Caco-2 (cell line): ENCODE measurements around the gene CD34. TPM values are rescaled to one million over a fixed set of nuclear protein-coding genes. Genes with fewer than 3 reads are reported as not detected.

ENCODE experiments used
- BruUV-seq: library from RNA; stranded (reverse); fragments of 400-500 nt; replicated peaks from 2 replicates; lab custom pipeline; 2021; lab: Mats Ljungman, UMichigan
- CTCF ChIA-PET: fragments of 300-600 bp; sonication (Branson Sonifier 250); formaldehyde crosslinking; loops from one replicate; lab custom pipeline; 2022; ENCODE audit warnings: antibody characterized with exemption; lab: Charles Lee
- POLR2A ChIA-PET: fragments of 300-600 bp; sonication (Branson Sonifier 250); formaldehyde crosslinking; loops from one replicate; lab custom pipeline; 2022; ENCODE audit warnings: antibody characterized with exemption; lab: Charles Lee
- DNase-seq, 2 experiments: peaks; one replicate each; pipeline versions ENCODE4 v3.0.0 to v3.0.0-alpha.2; 2020 to 2022
- H3K27me3 ChIP-seq: replicated peaks from 2 replicates; pipeline ENCODE4 v1.6.0; 2011; ENCODE audit warnings: low read length; ENCODE audit not compliant: control insufficient read depth, insufficient read depth
- H3K36me3 ChIP-seq: 2 replicates; pipeline ENCODE4 v1.5.1; 2011; ENCODE audit warnings: low read length; ENCODE audit not compliant: control insufficient read depth, insufficient read depth
- H3K4me1 ChIP-seq: fragments of 250-450 bp; sonication (Bioruptor Pico); 2 replicates; pipeline ENCODE4 v1.5.1; 2020; ENCODE audit warnings: mild to moderate bottlenecking
- H3K4me3 ChIP-seq: 2 replicates; pipeline ENCODE4 v1.5.1; 2011; ENCODE audit warnings: low read depth, mild to moderate bottlenecking, control low read depth, low read length
- H3K9me3 ChIP-seq: fragments of 250-450 bp; sonication (Bioruptor Pico); 2 replicates; pipeline ENCODE4 v1.5.1; 2020; ENCODE audit warnings: mild to moderate bottlenecking, moderate library complexity
- H3K27ac Mint-ChIP-seq: one replicate; pipeline ENCODE4 v1.8.0; 2022; ENCODE audit warnings: mixed read lengths; ENCODE audit not compliant: unreplicated experiment
- H3K27me3 Mint-ChIP-seq: one replicate; pipeline ENCODE4 v1.8.0; 2022; ENCODE audit warnings: mixed read lengths; ENCODE audit not compliant: insufficient read depth, unreplicated experiment
- H3K36me3 Mint-ChIP-seq: one replicate; pipeline ENCODE4 v1.8.0; 2022; ENCODE audit warnings: mild to moderate bottlenecking, mixed read lengths; ENCODE audit not compliant: insufficient read depth, unreplicated experiment
- H3K4me1 Mint-ChIP-seq: one replicate; pipeline ENCODE4 v1.8.0; 2022; ENCODE audit warnings: low read depth, mixed read lengths; ENCODE audit not compliant: unreplicated experiment
- H3K4me3 Mint-ChIP-seq: one replicate; pipeline ENCODE4 v1.8.0; 2022; ENCODE audit warnings: mild to moderate bottlenecking, moderate library complexity, mixed read lengths; ENCODE audit not compliant: unreplicated experiment
- H3K9me3 Mint-ChIP-seq: one replicate; pipeline ENCODE4 v1.8.0; 2022; ENCODE audit warnings: mixed read lengths; ENCODE audit not compliant: unreplicated experiment
- intact Hi-C: fragments of 100-400 bp; cut with micrococcal nuclease; formaldehyde crosslinking; loops from one replicate; pipeline ENCODE4 v1.10.0; 2022; ENCODE audit not compliant: unreplicated experiment
- total RNA-seq: library from RNA; stranded (reverse); gene quantifications from 2 replicates; pipeline ENCODE4 v1.2.3, GENCODE V29; 2022
- TF ChIP-seq, protein P1 (sequence below), 2 experiments: fragments of 200-600 bp in 1 of 2; IDR thresholded peaks; 1 replicate in 1 of 2; 2 replicates in 1 of 2; pipeline versions ENCODE4 v1.5.1 to v1.8.0; 2011 to 2022; ENCODE audit warnings: antibody characterized with exemption in 1 of 2, control low read depth in 1 of 2, inconsistent platforms in 1 of 2, low read depth in 1 of 2, low read length in 1 of 2, mild to moderate bottlenecking in 1 of 2, moderate library complexity in 1 of 2; ENCODE audit not compliant: insufficient read depth in 1 of 2, severe bottlenecking in 1 of 2, unreplicated experiment in 1 of 2

Gene CD34
- total RNA-seq, 1 experiment from 2014 or later = not detected

DNA sequence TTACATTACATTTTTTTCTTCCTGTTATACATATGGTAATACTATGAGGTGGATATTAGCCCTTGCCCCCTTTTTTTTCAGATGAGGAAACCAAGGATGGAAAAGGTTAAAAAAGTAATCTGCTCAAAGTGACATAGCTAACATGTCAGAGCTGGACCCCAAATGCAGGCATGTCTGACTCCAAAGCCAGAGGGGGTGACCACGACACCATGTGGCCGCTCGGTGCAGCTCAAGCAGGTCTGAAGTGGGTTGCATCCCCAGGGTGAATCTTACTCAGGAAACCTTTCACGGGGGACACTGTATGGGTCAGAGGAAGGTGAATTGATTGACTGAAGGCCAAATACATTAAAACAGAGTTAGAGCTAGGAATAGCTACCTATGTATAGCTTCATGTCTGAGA, 34.8 kb downstream of the CD34 start:
- no peak for DNase-seq
- peaks cover 3% of the 10 kb centered on the region for H3K27me3 Mint-ChIP-seq

DNA sequence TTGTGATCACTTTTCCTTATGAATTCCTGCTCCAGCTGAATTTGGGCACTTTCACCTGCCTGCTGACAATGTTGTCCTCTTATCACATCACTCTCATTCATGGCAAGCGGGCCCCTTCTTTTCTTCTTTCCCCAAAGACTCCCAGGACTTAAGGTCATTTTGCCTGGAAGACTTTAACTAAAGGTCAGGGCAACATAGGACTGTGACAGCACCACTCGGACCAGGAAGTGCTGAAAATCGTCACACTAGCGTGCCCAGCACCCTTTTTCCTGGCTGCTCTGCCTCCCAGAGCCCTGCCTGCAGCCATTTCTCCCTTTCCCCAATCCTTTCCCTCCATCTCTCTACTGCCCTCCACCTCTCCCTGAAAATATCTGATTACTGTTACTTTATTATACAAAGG, 35.4 kb downstream of the CD34 start:
- DNase-seq = no peak
- no peaks in the 10 kb centered on the region for H3K36me3 ChIP-seq
- H3K9me3 ChIP-seq = no peaks in the 10 kb centered on the region
- H3K27me3 Mint-ChIP-seq = peaks cover 3% of the 10 kb centered on the region
- H3K4me3 Mint-ChIP-seq = no peak overlapping the region
- POLR2A ChIA-PET = no interaction called here
- no peaks in the 10 kb centered on the region for H3K27me3 ChIP-seq
- H3K4me1 ChIP-seq = peaks cover 14% of the 10 kb centered on the region
- H3K9me3 Mint-ChIP-seq = no peaks in the 10 kb centered on the region
- BruUV-seq = no TSS peak
- H3K4me1 Mint-ChIP-seq = peaks cover 38% of the 10 kb centered on the region
- intact Hi-C loops = no loop called here
- CTCF ChIA-PET = interaction anchor here (0.8 to 1.9 kb wide), 4 partner anchors 9 to 88 kb away, joined by 3 to 7 read pairs (median 4); no protein-coding TSS in a partner anchor
- TF ChIP-seq, protein P1, sequence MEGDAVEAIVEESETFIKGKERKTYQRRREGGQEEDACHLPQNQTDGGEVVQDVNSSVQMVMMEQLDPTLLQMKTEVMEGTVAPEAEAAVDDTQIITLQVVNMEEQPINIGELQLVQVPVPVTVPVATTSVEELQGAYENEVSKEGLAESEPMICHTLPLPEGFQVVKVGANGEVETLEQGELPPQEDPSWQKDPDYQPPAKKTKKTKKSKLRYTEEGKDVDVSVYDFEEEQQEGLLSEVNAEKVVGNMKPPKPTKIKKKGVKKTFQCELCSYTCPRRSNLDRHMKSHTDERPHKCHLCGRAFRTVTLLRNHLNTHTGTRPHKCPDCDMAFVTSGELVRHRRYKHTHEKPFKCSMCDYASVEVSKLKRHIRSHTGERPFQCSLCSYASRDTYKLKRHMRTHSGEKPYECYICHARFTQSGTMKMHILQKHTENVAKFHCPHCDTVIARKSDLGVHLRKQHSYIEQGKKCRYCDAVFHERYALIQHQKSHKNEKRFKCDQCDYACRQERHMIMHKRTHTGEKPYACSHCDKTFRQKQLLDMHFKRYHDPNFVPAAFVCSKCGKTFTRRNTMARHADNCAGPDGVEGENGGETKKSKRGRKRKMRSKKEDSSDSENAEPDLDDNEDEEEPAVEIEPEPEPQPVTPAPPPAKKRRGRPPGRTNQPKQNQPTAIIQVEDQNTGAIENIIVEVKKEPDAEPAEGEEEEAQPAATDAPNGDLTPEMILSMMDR (IDR thresholded peaks at IDR 0.05; ENCODE audit: insufficient read depth in 1 of 2, low read depth in 1 of 2, low read length in 1 of 2, severe bottlenecking in 1 of 2, unreplicated experiment in 1 of 2) = no peak
- H3K27ac Mint-ChIP-seq = peak overlapping the region; percentile 32
- H3K36me3 Mint-ChIP-seq = no peaks in the 10 kb centered on the region
- no peak overlapping the region for H3K4me3 ChIP-seq

More for the DNA sequence above, 34.8 kb downstream of the CD34 start:
- H3K4me3 ChIP-seq = no peak overlapping the region
- TF ChIP-seq, protein P1 (IDR thresholded peaks at IDR 0.05; ENCODE audit: insufficient read depth in 1 of 2, low read depth in 1 of 2, low read length in 1 of 2, severe bottlenecking in 1 of 2, unreplicated experiment in 1 of 2) = peak in 1 of 2 experiments; percentile 20
- intact Hi-C loops = no loop called here
- Mint-ChIP-seq H3K4me1 (peaks cover 32% of the 10 kb centered on the region), H3K27ac (no peak overlapping the region), H3K36me3 (no peaks in the 10 kb centered on the region), H3K9me3 (no peaks in the 10 kb centered on the region), H3K4me3 (no peak overlapping the region)
- ChIA-PET CTCF (interaction anchor here (0.8 to 1.1 kb wide), 3 partner anchors 9 to 87 kb away, joined by 3 to 5 read pairs (median 4); no protein-coding TSS in a partner anchor), POLR2A (interaction anchor here (1.0 kb wide), 1 partner anchor 49 kb away, joined by 3 read pairs; no protein-coding TSS in a partner anchor)
- H3K4me1 ChIP-seq = peaks cover 11% of the 10 kb centered on the region; the same call in 1 of the 2 replicates
- H3K9me3 ChIP-seq = no peaks in the 10 kb centered on the region
- H3K27me3 ChIP-seq = no peaks in the 10 kb centered on the region
- BruUV-seq = no TSS peak
- no peaks in the 10 kb centered on the region for H3K36me3 ChIP-seq

DNA sequence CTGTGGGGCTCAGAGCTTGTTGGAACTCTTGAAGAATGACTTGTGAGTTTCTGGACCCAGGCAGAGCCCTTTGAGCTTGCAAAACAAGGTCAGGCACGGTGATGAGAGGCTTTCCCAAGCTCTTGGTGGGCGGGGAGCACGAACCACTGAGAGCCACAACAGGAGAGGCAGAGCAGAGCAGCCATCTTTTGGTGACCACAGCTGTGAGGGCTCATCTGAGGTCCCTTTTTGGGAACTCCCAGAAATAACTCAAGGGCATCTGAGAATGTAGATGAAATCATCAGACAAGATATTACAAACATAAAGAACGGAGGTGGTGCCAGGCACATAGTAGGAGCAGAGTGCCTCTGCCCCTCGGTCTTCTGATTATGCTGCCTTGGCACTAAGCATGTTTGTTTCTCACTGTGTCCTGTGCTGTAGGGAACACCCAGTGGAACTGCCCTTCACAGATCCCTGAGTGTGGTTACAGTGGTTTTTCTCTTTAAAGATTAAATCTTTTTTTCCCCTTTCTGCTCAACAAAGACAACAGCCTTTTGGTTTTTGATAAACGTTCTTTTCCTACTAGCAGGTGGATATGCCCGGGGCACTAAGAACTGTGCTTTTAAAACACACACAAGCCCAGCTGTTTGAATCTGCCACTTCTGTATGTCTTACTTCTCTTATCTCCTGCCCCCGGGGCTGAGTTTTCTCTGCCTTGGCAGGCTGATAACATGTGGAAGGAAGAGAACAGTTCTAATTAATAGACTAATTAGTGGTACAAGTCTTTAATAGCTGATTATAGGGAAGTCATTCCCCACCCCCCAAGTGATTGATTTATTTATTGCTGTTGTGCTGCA, 37.7 kb downstream of the CD34 start:
- intact Hi-C loops = no loop called here
- no peaks in the 10 kb centered on the region for H3K27me3 Mint-ChIP-seq
- H3K4me1 Mint-ChIP-seq = peaks cover 49% of the 10 kb centered on the region
- no peaks in the 10 kb centered on the region for H3K9me3 Mint-ChIP-seq
- no peaks in the 10 kb centered on the region for H3K27me3 ChIP-seq
- DNase-seq = no peak
- H3K4me3 ChIP-seq = no peak overlapping the region
- H3K36me3 ChIP-seq = no peaks in the 10 kb centered on the region
- no TSS peak for BruUV-seq
- POLR2A ChIA-PET = no interaction called here
- TF ChIP-seq, protein P1 (IDR thresholded peaks at IDR 0.05; ENCODE audit: insufficient read depth in 1 of 2, low read depth in 1 of 2, low read length in 1 of 2, severe bottlenecking in 1 of 2, unreplicated experiment in 1 of 2) = no peak
- H3K4me3 Mint-ChIP-seq = no peak overlapping the region
- H3K4me1 ChIP-seq = peaks cover 29% of the 10 kb centered on the region
- CTCF ChIA-PET = interaction anchor here (1.4 to 1.9 kb wide), 2 partner anchors 11 to 12 kb away, joined by 6 to 7 read pairs; no protein-coding TSS in a partner anchor
- H3K36me3 Mint-ChIP-seq = peaks cover 6% of the 10 kb centered on the region
- no peak overlapping the region for H3K27ac Mint-ChIP-seq
- no peaks in the 10 kb centered on the region for H3K9me3 ChIP-seq
